Thymus (tissue), 2 donors: Measurements from ENCODE around the gene PGP. TPM values are rescaled to one million over a fixed set of nuclear protein-coding genes. Genes with fewer than 3 reads are reported as not detected.

Source experiments
- polyA plus RNA-seq: library from polyadenylated mRNA; stranded (reverse); fragments of 200-250 nt; gene quantifications from one replicate; pipeline ENCODE4 v1.2.3, GENCODE V29; 2013
- total RNA-seq: library from RNA; stranded (reverse); fragments of 120-200 nt; gene quantifications from one replicate; pipeline ENCODE4 v1.2.4, GENCODE V29; 2013
- donor health status: healthy.

Gene PGP
- total and polyA plus RNA-seq, 2 donors: 12.4 to 12.9 TPM

Other genes starting within 250 kb of the PGP start
- gene RNF151, start 248.0 kb downstream of the PGP start, total RNA-seq: not detected
- gene RNF151, start 248.0 kb downstream of the PGP start, polyA plus RNA-seq: 0.82 TPM
- gene TBL3, start 242.8 kb downstream of the PGP start, total RNA-seq: 28.4 TPM
- gene TBL3, start 242.8 kb downstream of the PGP start, polyA plus RNA-seq: 52.3 TPM
- gene NOXO1, start 233.4 kb downstream of the PGP start, total RNA-seq: 2.2 TPM
- 5.7 TPM for gene NOXO1, start 233.4 kb downstream of the PGP start, polyA plus RNA-seq
- 16.1 TPM for gene GFER, start 230.6 kb downstream of the PGP start, total RNA-seq
- gene GFER, start 230.6 kb downstream of the PGP start, polyA plus RNA-seq: 28.0 TPM
- 1.2 TPM for gene SYNGR3, start 224.9 kb downstream of the PGP start, total RNA-seq
- gene SYNGR3, start 224.9 kb downstream of the PGP start, polyA plus RNA-seq: 2.7 TPM
- gene ZNF598, start 205.0 kb downstream of the PGP start, total RNA-seq: 5.7 TPM
- 46.2 TPM for gene ZNF598, start 205.0 kb downstream of the PGP start, polyA plus RNA-seq
- gene NPW, start 195.1 kb downstream of the PGP start, total RNA-seq: 0.66 TPM
- gene NPW, start 195.1 kb downstream of the PGP start, polyA plus RNA-seq: 1.2 TPM
- 6.3 TPM for gene NHERF2, start 187.9 kb downstream of the PGP start, total RNA-seq
- 23.4 TPM for gene NHERF2, start 187.9 kb downstream of the PGP start, polyA plus RNA-seq
- gene NTHL1, start 167.0 kb downstream of the PGP start, total RNA-seq: 32.7 TPM
- 32.7 TPM for gene NTHL1, start 167.0 kb downstream of the PGP start, polyA plus RNA-seq
- gene TSC2, start 166.9 kb downstream of the PGP start, total RNA-seq: 22.7 TPM
- gene TSC2, start 166.9 kb downstream of the PGP start, polyA plus RNA-seq: 61.8 TPM
- 13.4 TPM for gene PKD1, start 78.9 kb downstream of the PGP start, total RNA-seq
- gene PKD1, start 78.9 kb downstream of the PGP start, polyA plus RNA-seq: 35.3 TPM
- gene RAB26, start 66.2 kb downstream of the PGP start, total RNA-seq: 0.28 TPM
- 2.6 TPM for gene RAB26, start 66.2 kb downstream of the PGP start, polyA plus RNA-seq
- gene TRAF7, start 59.1 kb downstream of the PGP start, total RNA-seq: 22.3 TPM
- 23.9 TPM for gene TRAF7, start 59.1 kb downstream of the PGP start, polyA plus RNA-seq
- 0.05 TPM for gene CASKIN1, start 18.2 kb downstream of the PGP start, total RNA-seq
- gene CASKIN1, start 18.2 kb downstream of the PGP start, polyA plus RNA-seq: 0.48 TPM
- gene MLST8, start 9.4 kb downstream of the PGP start, total RNA-seq: 20.3 TPM
- gene MLST8, start 9.4 kb downstream of the PGP start, polyA plus RNA-seq: 34.6 TPM
- gene BRICD5, start 4.0 kb downstream of the PGP start, total RNA-seq: 4.0 TPM
- 21.3 TPM for gene BRICD5, start 4.0 kb downstream of the PGP start, polyA plus RNA-seq
- gene E4F1, start 8.8 kb upstream of the PGP start, total RNA-seq: 26.5 TPM
- 42.3 TPM for gene E4F1, start 8.8 kb upstream of the PGP start, polyA plus RNA-seq
- gene DNASE1L2, start 21.6 kb upstream of the PGP start, total RNA-seq: 0.99 TPM
- gene DNASE1L2, start 21.6 kb upstream of the PGP start, polyA plus RNA-seq: 3.5 TPM
- 31.1 TPM for gene ECI1, start 36.7 kb upstream of the PGP start, total RNA-seq
- 47.0 TPM for gene ECI1, start 36.7 kb upstream of the PGP start, polyA plus RNA-seq
- gene RNPS1, start 53.3 kb upstream of the PGP start, total RNA-seq: 87.2 TPM
- 130 TPM for gene RNPS1, start 53.3 kb upstream of the PGP start, polyA plus RNA-seq
- gene ABCA3, start 125.9 kb upstream of the PGP start, total RNA-seq: 8.4 TPM
- 8.6 TPM for gene ABCA3, start 125.9 kb upstream of the PGP start, polyA plus RNA-seq
- 22.7 TPM for gene CCNF, start 214.6 kb upstream of the PGP start, total RNA-seq
- gene CCNF, start 214.6 kb upstream of the PGP start, polyA plus RNA-seq: 4.0 TPM
- 11.0 TPM for gene TEDC2, start 245.3 kb upstream of the PGP start, total RNA-seq
- gene TEDC2, start 245.3 kb upstream of the PGP start, polyA plus RNA-seq: 1.8 TPM